Naive thymus-derived CD4-positive, alpha-beta T cell (primary cell): Measurements from ENCODE around the gene FRAT1. TPM values are rescaled to one million over a fixed set of nuclear protein-coding genes. Genes with fewer than 3 reads are reported as not detected.
"Not testable (repeated sequence)": the region's sequence is repeated elsewhere in the genome, so short reads cannot be mapped to it uniquely, and the experiment has no call there.

Source experiments
- ATAC-seq: fragments of 150-1000 bp; cut with Tn5 transposase; 2 replicates; pipeline ENCODE4 v1.10.0; 2021; ENCODE audit warnings: mild to moderate bottlenecking, moderate library complexity
- CTCF ChIA-PET: fragments of 350-600 bp; sonication (Branson Sonifier 250); formaldehyde crosslinking; loops from one replicate; lab custom pipeline; 2021; ENCODE audit warnings: antibody characterized with exemption; lab: Charles Lee
- POLR2A ChIA-PET: fragments of 350-600 bp; sonication (Branson Sonifier 250); formaldehyde crosslinking; loops from one replicate; lab custom pipeline; 2021; ENCODE audit warnings: antibody characterized with exemption, inconsistent platforms; lab: Charles Lee
- DNase-seq, 9 donors: peaks; one replicate each; pipeline versions ENCODE4 v3.0.0 to v3.0.0-alpha.2; 2020 to 2022; ENCODE audit warnings: mixed read lengths in 1 of 9
- H3K27ac ChIP-seq: one replicate; pipeline ENCODE4 v1.7.0; 2013; ENCODE audit warnings: mild to moderate bottlenecking, low read depth, low read length, moderate library complexity
- H3K27me3 ChIP-seq, 2 donors: one replicate each; pipeline ENCODE4 v1.7.0; 2013; ENCODE audit warnings: low read length in 2 of 2, mild to moderate bottlenecking in 2 of 2, moderate library complexity in 2 of 2; ENCODE audit not compliant: control insufficient read depth in 2 of 2, insufficient read depth in 2 of 2
- H3K36me3 ChIP-seq, 3 experiments: 1 replicate in 2 of 3; 2 replicates in 1 of 3; pipeline ENCODE4 v1.7.0; 2013; ENCODE audit warnings: low read length in 3 of 3, mild to moderate bottlenecking in 3 of 3, moderate library complexity in 1 of 3; ENCODE audit not compliant: insufficient read depth in 3 of 3, control insufficient read depth in 2 of 3
- H3K4me1 ChIP-seq, 2 donors: one replicate each; pipeline ENCODE4 v1.7.0; 2013; ENCODE audit warnings: low read length in 2 of 2, mild to moderate bottlenecking in 2 of 2, moderate library complexity in 1 of 2; ENCODE audit not compliant: control insufficient read depth in 2 of 2, insufficient read depth in 2 of 2
- H3K4me3 ChIP-seq: 2 replicates; pipeline ENCODE4 v1.7.0; 2013; ENCODE audit warnings: mild to moderate bottlenecking, low read length
- H3K9me3 ChIP-seq, 3 experiments: 1 replicate in 2 of 3; 2 replicates in 1 of 3; pipeline ENCODE4 v1.7.0; 2013; ENCODE audit warnings: low read length in 3 of 3; ENCODE audit not compliant: control insufficient read depth in 2 of 3
- H3K27ac Mint-ChIP-seq, 9 donors: one replicate each; pipeline ENCODE4 v1.8.0; 2020 to 2022; ENCODE audit warnings: mixed read lengths in 9 of 9, mild to moderate bottlenecking in 8 of 9, moderate library complexity in 5 of 9, inconsistent platforms in 2 of 9
- H3K27me3 Mint-ChIP-seq, 5 donors: one replicate each; pipeline ENCODE4 v1.8.0; 2021 to 2022; ENCODE audit warnings: mixed read lengths in 5 of 5, mild to moderate bottlenecking in 1 of 5
- H3K36me3 Mint-ChIP-seq, 5 donors: one replicate each; pipeline ENCODE4 v1.8.0; 2020 to 2022; ENCODE audit warnings: mixed read lengths in 5 of 5, mild to moderate bottlenecking in 3 of 5, inconsistent platforms in 1 of 5
- H3K4me1 Mint-ChIP-seq, 7 donors: one replicate each; pipeline ENCODE4 v1.8.0; 2020 to 2022; ENCODE audit warnings: mixed read lengths in 7 of 7, mild to moderate bottlenecking in 3 of 7, inconsistent platforms in 1 of 7
- H3K4me3 Mint-ChIP-seq, 10 donors: one replicate each; pipeline ENCODE4 v1.8.0; 2020 to 2022; ENCODE audit warnings: mild to moderate bottlenecking in 10 of 10, mixed read lengths in 10 of 10, moderate library complexity in 6 of 10, inconsistent platforms in 2 of 10
- H3K9me3 Mint-ChIP-seq, 11 donors: one replicate each; pipeline ENCODE4 v1.8.0; 2020 to 2022; ENCODE audit warnings: mixed read lengths in 11 of 11, mild to moderate bottlenecking in 4 of 11, inconsistent platforms in 1 of 11, moderate library complexity in 1 of 11
- intact Hi-C, 2 donors: fragments of 100-400 bp; cut with micrococcal nuclease; formaldehyde crosslinking; loops; one replicate each; pipeline ENCODE4 v1.15.1; 2023
- polyA plus RNA-seq, 2 donors: library from polyadenylated mRNA; unstranded; fragments of 300-500 nt; fragmentation: Illumina TruSeq; gene quantifications; one replicate each; pipeline ENCODE4 v1.2.3, GENCODE V29; 2021
- total RNA-seq, 6 experiments: library from RNA in 5 of 6; stranded (reverse) in 5 of 6; gene quantifications; 1 replicate in 5 of 6; 2 replicates in 1 of 6; pipeline ENCODE4 v1.2.3 and lab custom pipeline; 2021 to 2026

Gene FRAT1
- total and polyA plus RNA-seq, 7 experiments from 2014 or later = 4.4 to 41.0 (median 18.9) TPM

DNA sequence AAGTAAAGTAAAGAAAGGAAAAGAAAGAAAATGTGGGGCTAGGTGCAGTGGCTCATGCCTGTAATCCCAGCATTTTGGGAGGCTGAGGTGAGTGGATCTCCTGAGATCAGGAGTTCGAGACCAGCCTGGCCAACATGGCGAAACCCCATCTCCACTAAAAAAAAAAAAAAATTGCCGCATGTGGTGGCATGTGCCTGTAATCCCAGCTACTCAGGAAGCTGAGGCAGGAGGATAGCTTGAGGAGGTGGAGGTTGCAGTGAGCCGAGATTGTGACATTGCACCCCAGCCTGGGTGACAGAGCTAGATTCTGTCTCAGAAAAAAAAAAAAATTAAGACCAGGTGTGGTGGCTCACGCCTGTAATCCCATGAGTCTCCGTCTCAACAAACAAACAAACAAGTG is 24.6 kb downstream of the FRAT1 start:
- ATAC-seq, H3K27me3 ChIP-seq, H3K27ac ChIP-seq, H3K4me1 ChIP-seq, H3K36me3 ChIP-seq, H3K4me3 ChIP-seq, H3K9me3 ChIP-seq, H3K9me3 Mint-ChIP-seq, DNase-seq, H3K36me3 Mint-ChIP-seq, H3K4me1 Mint-ChIP-seq, intact Hi-C loops, H3K4me3 Mint-ChIP-seq, H3K27ac Mint-ChIP-seq: not testable (repeated sequence)
- H3K27me3 Mint-ChIP-seq = peaks cover 0 to 27% (median 0%) of the 10 kb centered on the region in 5 donors
- CTCF ChIA-PET = interaction anchor here (0.6 to 1.1 kb wide), 2 partner anchors 15 to 145 kb away, joined by 3 to 4 read pairs; no protein-coding TSS in a partner anchor
- POLR2A ChIA-PET = interaction anchor here (0.7 kb wide), 1 partner anchor 9 kb away, joined by 3 read pairs; the partner anchor contains the start of gene FRAT2

DNA sequence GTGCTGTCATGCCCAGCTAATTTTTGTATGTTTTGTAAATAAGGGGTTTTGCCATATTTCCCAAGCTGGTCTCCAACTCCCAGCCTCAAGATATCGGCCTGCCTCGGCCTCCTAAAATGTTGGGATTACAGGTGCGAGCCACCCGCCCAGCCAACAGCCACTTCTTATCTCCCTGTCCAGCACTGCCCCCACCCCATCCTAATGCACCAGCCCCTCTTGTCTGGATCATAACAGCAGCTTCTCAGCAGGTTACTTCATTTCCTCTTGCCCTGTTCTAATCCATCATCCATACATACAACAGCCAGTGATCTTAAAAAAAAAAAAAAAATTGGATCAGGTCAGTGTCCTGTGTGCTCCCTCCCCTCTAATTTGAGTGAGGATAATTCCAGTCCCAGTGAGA is 28.2 kb downstream of the FRAT1 start:
- Mint-ChIP-seq H3K27ac (no peak overlapping the region), H3K27me3 (peaks cover 0 to 9% (median 0%) of the 10 kb centered on the region in 5 donors), H3K36me3 (peaks cover 0 to 4% (median 0%) of the 10 kb centered on the region in 5 donors), H3K9me3 (no peaks in the 10 kb centered on the region), H3K4me3 (no peak overlapping the region), H3K4me1 (no peaks in the 10 kb centered on the region)
- CTCF ChIA-PET = no interaction called here
- DNase-seq = no peak
- H3K27ac ChIP-seq = no peak overlapping the region
- no peaks in the 10 kb centered on the region for H3K36me3 ChIP-seq
- no peak overlapping the region for H3K4me3 ChIP-seq
- intact Hi-C loops = no loop called here
- no peak for ATAC-seq
- POLR2A ChIA-PET = no interaction called here
- no peaks in the 10 kb centered on the region for H3K4me1 ChIP-seq
- no peaks in the 10 kb centered on the region for H3K9me3 ChIP-seq
- no peaks in the 10 kb centered on the region for H3K27me3 ChIP-seq

GRCh38 chr10:97349752-97350513 is 30.9 kb downstream of the FRAT1 start:
- Histone ChIP-seq H3K4me1 (no peaks in the 10 kb centered on the region), H3K27ac (no peak overlapping the region), H3K27me3 (no peaks in the 10 kb centered on the region), H3K4me3 (no peak overlapping the region), H3K36me3 (no peaks in the 10 kb centered on the region), H3K9me3 (no peaks in the 10 kb centered on the region)
- Mint-ChIP-seq H3K4me1 (no peaks in the 10 kb centered on the region), H3K9me3 (no peaks in the 10 kb centered on the region), H3K27ac (peak overlapping the region in 1 of 9 donors; percentile 25), H3K4me3 (no peak overlapping the region), H3K27me3 (no peaks in the 10 kb centered on the region), H3K36me3 (no peaks in the 10 kb centered on the region)
- DNase-seq (no peak), ATAC-seq (no peak)
- intact Hi-C loops = no loop called here
- ChIA-PET CTCF (interaction anchor here (0.7 to 1.1 kb wide), 2 partner anchors 30 to 71 kb away, joined by 3 to 4 read pairs; no protein-coding TSS in a partner anchor), POLR2A (no interaction called here)

DNA sequence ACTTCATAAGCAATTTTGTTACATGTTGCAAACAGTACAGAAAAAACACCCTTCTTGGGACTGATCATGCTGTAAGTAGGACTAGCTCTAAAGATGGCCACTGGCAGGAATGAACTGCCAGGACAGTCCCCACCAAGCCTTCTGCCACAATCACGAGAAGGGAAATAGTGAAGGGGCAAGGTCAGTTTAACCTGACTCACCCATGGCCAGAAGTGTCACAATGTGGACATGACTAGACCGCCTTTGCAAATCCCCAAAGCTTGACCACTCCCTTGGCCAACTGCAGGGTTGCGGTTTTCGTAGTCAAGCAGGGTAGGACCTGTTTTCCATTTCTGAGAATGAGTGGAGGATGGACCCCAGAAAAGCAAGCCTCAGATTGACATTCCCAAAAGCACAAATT is 34.9 kb downstream of the FRAT1 start:
- no peaks in the 10 kb centered on the region for H3K27me3 ChIP-seq
- H3K4me1 ChIP-seq = no peaks in the 10 kb centered on the region
- peak overlapping the region in 1 of 9 donors; percentile 20 for H3K27ac Mint-ChIP-seq
- POLR2A ChIA-PET = interaction anchor here (0.5 kb wide), 1 partner anchor 23 kb away, joined by 4 read pairs; no protein-coding TSS in a partner anchor
- ATAC-seq = peak; percentile 69
- peaks cover 0 to 11% (median 0%) of the 10 kb centered on the region in 7 donors for H3K4me1 Mint-ChIP-seq
- H3K27ac ChIP-seq = no peak overlapping the region
- H3K4me3 Mint-ChIP-seq = no peak overlapping the region
- H3K9me3 ChIP-seq = no peaks in the 10 kb centered on the region
- peaks cover 0 to 20% (median 0%) of the 10 kb centered on the region in 3 experiments for H3K36me3 ChIP-seq
- intact Hi-C loops = loop anchor here (2.0 kb wide), 1 partner anchor 75 kb away; no protein-coding TSS in a partner anchor
- H3K27me3 Mint-ChIP-seq = no peaks in the 10 kb centered on the region
- no peak for DNase-seq
- H3K4me3 ChIP-seq = no peak overlapping the region
- no peaks in the 10 kb centered on the region for H3K9me3 Mint-ChIP-seq
- CTCF ChIA-PET = interaction anchor here (0.6 to 7.6 kb wide), 3 partner anchors 49 to 74 kb away, joined by 3 to 83 read pairs (median 4); no protein-coding TSS in a partner anchor
- peaks cover 0 to 12% (median 10%) of the 10 kb centered on the region in 5 donors for H3K36me3 Mint-ChIP-seq

- H3K27ac ChIP-seq = no peak overlapping the region
- ATAC-seq = no peak
- intact Hi-C loops = loop anchor here (2.0 kb wide), 1 partner anchor 77 kb away; no protein-coding TSS in a partner anchor
- POLR2A ChIA-PET = no interaction called here
- H3K9me3 Mint-ChIP-seq = no peaks in the 10 kb centered on the region
- peaks cover 0 to 14% (median 10%) of the 10 kb centered on the region in 5 donors for H3K36me3 Mint-ChIP-seq
- H3K4me1 ChIP-seq = no peaks in the 10 kb centered on the region
- H3K4me3 ChIP-seq = no peak overlapping the region
- H3K27me3 ChIP-seq = no peaks in the 10 kb centered on the region
- H3K36me3 ChIP-seq = peaks cover 0 to 36% (median 0%) of the 10 kb centered on the region in 3 experiments
- H3K9me3 ChIP-seq = no peaks in the 10 kb centered on the region
- H3K27me3 Mint-ChIP-seq = no peaks in the 10 kb centered on the region
- CTCF ChIA-PET = interaction anchor here (1.0 to 7.6 kb wide), 4 partner anchors 24 to 81 kb away, joined by 3 to 83 read pairs (median 6); no protein-coding TSS in a partner anchor
- H3K4me3 Mint-ChIP-seq = no peak overlapping the region
- peaks cover 0 to 11% (median 0%) of the 10 kb centered on the region in 7 donors for H3K4me1 Mint-ChIP-seq
- peak overlapping the region in 1 of 9 donors; percentile 11 for H3K27ac Mint-ChIP-seq
- peak in 4 of 9 donors; percentile 16 to 25 (median 20) for DNase-seq
Measured at GRCh38 chr10:97355571-97355975, 36.5 kb downstream of the FRAT1 start.

- Mint-ChIP-seq H3K4me1 (peaks cover 0 to 11% (median 0%) of the 10 kb centered on the region in 7 donors), H3K27ac (no peak overlapping the region), H3K27me3 (no peaks in the 10 kb centered on the region), H3K4me3 (no peak overlapping the region), H3K36me3 (peaks cover 0 to 14% (median 10%) of the 10 kb centered on the region in 5 donors), H3K9me3 (no peaks in the 10 kb centered on the region)
- no peaks in the 10 kb centered on the region for H3K4me1 ChIP-seq
- H3K36me3 ChIP-seq = peaks cover 0 to 39% (median 0%) of the 10 kb centered on the region in 3 experiments
- intact Hi-C loops = no loop called here
- H3K27ac ChIP-seq = no peak overlapping the region
- no peaks in the 10 kb centered on the region for H3K9me3 ChIP-seq
- DNase-seq (no peak), ATAC-seq (peak; percentile 65)
- no peaks in the 10 kb centered on the region for H3K27me3 ChIP-seq
- CTCF ChIA-PET = interaction anchor here (0.9 to 7.6 kb wide), 4 partner anchors 15 to 82 kb away, joined by 3 to 83 read pairs (median 6); no protein-coding TSS in a partner anchor
- H3K4me3 ChIP-seq = no peak overlapping the region
- POLR2A ChIA-PET = no interaction called here
Measured at GRCh38 chr10:97356318-97356914, 37.3 kb downstream of the FRAT1 start.
